CD4-positive, alpha-beta T cell treated with Interleukin-2 at 100 ng/mL for 4 hours (primary cell): ENCODE results near the gene CHRNE.
"Not testable (repeated sequence)": the region's sequence is repeated elsewhere in the genome, so short reads cannot be mapped to it uniquely, and the experiment has no call there.

Experiments
- DNase-seq: peaks from one replicate; pipeline ENCODE4 v3.0.0-alpha.2; 2020; ENCODE audit warnings: low spot score

Gene CHRNE

GRCh38 chr17:4939796-4940554, 37.1 kb upstream of the CHRNE start, which contains the start of the genes RNF167 and SLC25A11:
TSS of gene RNF167 (plus strand) at chr17:4940268. CDS start at chr17:4940910, 642 bp downstream.
TSS of gene SLC25A11 (minus strand) at chr17:4940046. CDS start at chr17:4939910, 136 bp downstream.
- peak; percentile 99 for DNase-seq

GRCh38 chr17:4939546-4939795, 36.6 kb upstream of the CHRNE start:
- no peak for DNase-seq

GRCh38 chr17:4938688-4939545, 36.0 kb upstream of the CHRNE start:
- no peak for DNase-seq

- DNase-seq: no peak
Measured at GRCh38 chr17:4938069-4938491, 35.2 kb upstream of the CHRNE start.

- no peak for DNase-seq
Measured at GRCh38 chr17:4937553-4937952, 34.7 kb upstream of the CHRNE start.

- no peak for DNase-seq
Measured at GRCh38 chr17:4936436-4936835, 33.5 kb upstream of the CHRNE start.

GRCh38 chr17:4935650-4936049, 32.8 kb upstream of the CHRNE start:
- DNase-seq: no peak

- no peak for DNase-seq
Measured at GRCh38 chr17:4934173-4934979, 31.5 kb upstream of the CHRNE start.

- DNase-seq: no peak
Measured at GRCh38 chr17:4933646-4934045, 30.7 kb upstream of the CHRNE start.

- no peak for DNase-seq
Measured at GRCh38 chr17:4932756-4933155, 29.9 kb upstream of the CHRNE start.

- no peak for DNase-seq
Measured at GRCh38 chr17:4931963-4932362, 29.1 kb upstream of the CHRNE start, which contains the start of gene GP1BA. TSS of gene GP1BA (plus strand) at chr17:4932277. CDS start at chr17:4932605, 328 bp downstream.

- DNase-seq: no peak
Measured at GRCh38 chr17:4928881-4929280, 26.0 kb upstream of the CHRNE start.

GRCh38 chr17:4926577-4927335, 23.9 kb upstream of the CHRNE start:
- not testable (repeated sequence) for DNase-seq

GRCh38 chr17:4921320-4921719, 18.4 kb upstream of the CHRNE start:
- no peak for DNase-seq

GRCh38 chr17:4920351-4921048, 17.6 kb upstream of the CHRNE start:
- DNase-seq: no peak

- DNase-seq: no peak
Measured at GRCh38 chr17:4919511-4920047, 16.7 kb upstream of the CHRNE start.

GRCh38 chr17:4914551-4914950, 11.7 kb upstream of the CHRNE start:
- DNase-seq: not testable (repeated sequence)

GRCh38 chr17:4913994-4914393, 11.1 kb upstream of the CHRNE start:
- DNase-seq: no peak

GRCh38 chr17:4908711-4909496, 6.0 kb upstream of the CHRNE start:
- peak; percentile 85 for DNase-seq

GRCh38 chr17:4908301-4908700, 5.4 kb upstream of the CHRNE start:
- no peak for DNase-seq
